Measurements from ENCODE around the gene ZNF438. TPM values are rescaled to one million over a fixed set of nuclear protein-coding genes. Genes with fewer than 3 reads are reported as not detected.

The ZNF438 gene
- total RNA-seq, 2 donors from 2014 or later, result 10.6 to 14.5 TPM

GRCh38 chr10:30885423-30885822 is 146.2 kb downstream of the ZNF438 start:
- H3K4me1 ChIP-seq (ENCODE audit: control insufficient read depth in 1 of 2, low read depth in 2 of 2), result peaks cover 8 to 17% of the 10 kb centered on the region in 2 donors
- H3K27ac ChIP-seq, result no peak overlapping the region
- no peak overlapping the region for H3K4me3 ChIP-seq
- ATAC-seq (ENCODE audit: insufficient number of reproducible peaks, low FRiP score, low read depth), result no peak
- no peaks in the 10 kb centered on the region for H3K36me3 ChIP-seq
- no peak for DNase-seq (ENCODE audit: low spot score)
- TF ChIP-seq CTCF (IDR thresholded peaks at IDR 0.05), result no peak
- no peaks in the 10 kb centered on the region for H3K27me3 ChIP-seq (replicated peaks; ENCODE audit: insufficient read depth)
- H3K9me3 ChIP-seq, result no peaks in the 10 kb centered on the region

DNA sequence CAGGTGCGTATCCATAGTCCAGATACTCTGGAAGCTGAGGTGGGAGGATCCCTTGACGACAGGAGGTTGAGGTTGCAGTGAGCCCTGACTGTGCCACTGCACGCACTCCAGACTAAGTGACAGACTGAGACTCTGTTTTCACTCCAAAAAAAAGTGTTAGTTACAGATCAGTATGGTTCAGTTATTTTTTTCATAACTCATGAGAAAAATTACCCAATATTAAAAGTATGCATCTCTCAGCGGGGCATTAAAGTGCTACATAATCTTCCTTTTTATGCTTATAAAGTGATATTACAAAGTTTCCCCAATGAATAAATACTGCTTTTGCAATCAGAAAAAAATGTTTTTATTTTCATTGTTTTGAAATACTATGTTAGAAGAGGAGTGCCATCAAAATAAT is 147.9 kb downstream of the ZNF438 start:
- Histone ChIP-seq H3K4me1 (ENCODE audit: control insufficient read depth in 1 of 2, low read depth in 2 of 2) (peaks cover 8 to 17% of the 10 kb centered on the region in 2 donors), H3K9me3 (no peaks in the 10 kb centered on the region), H3K27ac (no peak overlapping the region), H3K4me3 (no peak overlapping the region), H3K27me3 (replicated peaks; ENCODE audit: insufficient read depth) (no peaks in the 10 kb centered on the region), H3K36me3 (no peaks in the 10 kb centered on the region)
- TF ChIP-seq CTCF (IDR thresholded peaks at IDR 0.05), result no peak
- DNase-seq (ENCODE audit: low spot score) (no peak), ATAC-seq (ENCODE audit: insufficient number of reproducible peaks, low FRiP score, low read depth) (no peak)

DNA sequence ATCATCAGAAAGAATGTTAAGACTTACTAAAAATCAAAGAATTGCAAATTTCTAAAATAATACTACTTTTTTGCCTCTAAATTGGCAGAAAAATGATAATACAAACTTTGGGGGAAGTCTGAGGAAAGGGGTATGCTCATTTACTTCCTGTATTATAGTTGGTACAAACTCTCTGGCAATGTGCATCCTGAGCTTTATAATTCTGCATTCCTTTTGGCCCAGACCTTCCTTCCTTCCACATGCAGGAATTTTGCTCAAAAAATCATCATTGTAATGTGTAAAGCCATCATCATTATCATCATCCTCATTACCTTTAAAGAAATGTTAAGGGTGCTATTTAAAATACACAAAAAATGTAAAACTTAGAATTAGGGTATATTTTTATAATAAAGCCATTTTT is 148.5 kb downstream of the ZNF438 start:
- Histone ChIP-seq H3K9me3 (no peaks in the 10 kb centered on the region), H3K4me1 (ENCODE audit: control insufficient read depth in 1 of 2, low read depth in 2 of 2) (peaks cover 8 to 17% of the 10 kb centered on the region in 2 donors), H3K27ac (no peak overlapping the region), H3K4me3 (no peak overlapping the region), H3K36me3 (no peaks in the 10 kb centered on the region), H3K27me3 (replicated peaks; ENCODE audit: insufficient read depth) (no peaks in the 10 kb centered on the region)
- DNase-seq (ENCODE audit: low spot score), result no peak
- ATAC-seq (ENCODE audit: insufficient number of reproducible peaks, low FRiP score, low read depth), result no peak
- TF ChIP-seq CTCF (IDR thresholded peaks at IDR 0.05), result no peak

DNA sequence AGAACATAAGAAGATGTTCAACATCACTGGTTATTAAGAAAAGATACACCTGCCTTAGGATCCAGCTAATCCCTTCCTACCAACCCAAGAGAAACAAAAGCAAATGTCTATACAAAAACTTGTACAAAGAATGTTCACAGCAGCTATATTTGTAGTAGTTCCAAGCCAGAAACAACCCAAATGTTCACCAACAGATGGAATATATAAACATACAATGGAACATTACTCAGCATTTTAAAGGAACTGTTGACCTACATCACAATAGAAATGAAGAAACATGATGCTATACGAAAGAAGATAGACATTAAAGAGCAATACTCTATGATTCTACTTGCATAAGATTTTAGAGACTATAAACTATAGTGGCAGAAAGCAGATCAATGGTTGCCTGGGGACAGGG is 149.4 kb downstream of the ZNF438 start:
- no peaks in the 10 kb centered on the region for H3K9me3 ChIP-seq
- ATAC-seq (ENCODE audit: insufficient number of reproducible peaks, low FRiP score, low read depth), result no peak
- no peak overlapping the region for H3K27ac ChIP-seq

GRCh38 chr10:30878920-30879319 is 152.7 kb downstream of the ZNF438 start:
- Histone ChIP-seq H3K4me3 (no peak overlapping the region), H3K36me3 (no peaks in the 10 kb centered on the region), H3K4me1 (ENCODE audit: control insufficient read depth in 1 of 2, low read depth in 2 of 2) (peaks cover 0 to 13% of the 10 kb centered on the region in 2 donors), H3K27ac (no peak overlapping the region), H3K27me3 (replicated peaks; ENCODE audit: insufficient read depth) (no peaks in the 10 kb centered on the region), H3K9me3 (no peaks in the 10 kb centered on the region)
- DNase-seq (ENCODE audit: low spot score) (no peak), ATAC-seq (ENCODE audit: insufficient number of reproducible peaks, low FRiP score, low read depth) (no peak)
- no peak for TF ChIP-seq CTCF (IDR thresholded peaks at IDR 0.05)

More for the DNA sequence above, 149.4 kb downstream of the ZNF438 start:
- no peak for DNase-seq (ENCODE audit: low spot score)
- Histone ChIP-seq H3K36me3 (no peaks in the 10 kb centered on the region), H3K27me3 (replicated peaks; ENCODE audit: insufficient read depth) (no peaks in the 10 kb centered on the region), H3K4me1 (ENCODE audit: control insufficient read depth in 1 of 2, low read depth in 2 of 2) (peaks cover 8 to 17% of the 10 kb centered on the region in 2 donors), H3K4me3 (no peak overlapping the region)
- no peak for TF ChIP-seq CTCF (IDR thresholded peaks at IDR 0.05)
